NCI-H526 (cell line): ENCODE results near the gene MTHFD1.

Experiments
- DNase-seq, 2 experiments: peaks; one replicate each; lab custom pipeline; 2025; lab: John Stamatoyannopoulos, UW

MTHFD1 gene

GRCh38 chr14:64447876-64448670, 59.9 kb downstream of the MTHFD1 start:
- DNase-seq: no peak

GRCh38 chr14:64450255-64450654, 62.1 kb downstream of the MTHFD1 start:
- no peak for DNase-seq

- no peak for DNase-seq
Observed at GRCh38 chr14:64454671-64455070, 66.5 kb downstream of the MTHFD1 start.

- no peak for DNase-seq
Observed at GRCh38 chr14:64459405-64460136, 71.4 kb downstream of the MTHFD1 start.

- no peak for DNase-seq
Observed at GRCh38 chr14:64461221-64461620, 73.1 kb downstream of the MTHFD1 start.

- no peak for DNase-seq
Observed at GRCh38 chr14:64463195-64463594, 75.0 kb downstream of the MTHFD1 start.

GRCh38 chr14:64463873-64464272, 75.7 kb downstream of the MTHFD1 start:
- DNase-seq: no peak

- peak; percentile 41 to 55 for DNase-seq
Observed at GRCh38 chr14:64464651-64465050, 76.5 kb downstream of the MTHFD1 start.

GRCh38 chr14:64465191-64465822, 77.2 kb downstream of the MTHFD1 start, which contains the start of gene AKAP5:
AKAP5 (plus strand) TSS chr14:64465499; CDS start chr14:64468395, 2,896 bp downstream.
- peak; percentile 44 to 93 for DNase-seq

GRCh38 chr14:64465831-64466554, 77.8 kb downstream of the MTHFD1 start:
- peak; percentile 40 to 71 for DNase-seq

GRCh38 chr14:64467101-64467500, 78.9 kb downstream of the MTHFD1 start:
- DNase-seq: no peak

- no peak for DNase-seq
Observed at GRCh38 chr14:64467566-64467965, 79.4 kb downstream of the MTHFD1 start.

GRCh38 chr14:64468451-64468850, 80.3 kb downstream of the MTHFD1 start:
- DNase-seq: no peak

GRCh38 chr14:64474041-64474440, 85.9 kb downstream of the MTHFD1 start:
- no peak for DNase-seq

GRCh38 chr14:64474698-64475097, 86.5 kb downstream of the MTHFD1 start:
- DNase-seq: no peak

- no peak for DNase-seq
Observed at GRCh38 chr14:64475585-64476273, 87.6 kb downstream of the MTHFD1 start.

- DNase-seq: no peak
Observed at GRCh38 chr14:64476438-64476837, 88.3 kb downstream of the MTHFD1 start.

GRCh38 chr14:64478634-64479250, 90.6 kb downstream of the MTHFD1 start:
- peak in 1 of 2 experiments; percentile 21 for DNase-seq

- DNase-seq: no peak
Observed at GRCh38 chr14:64488590-64489099, 100.5 kb downstream of the MTHFD1 start.

GRCh38 chr14:64491637-64492036, 103.5 kb downstream of the MTHFD1 start:
- no peak for DNase-seq

- no peak for DNase-seq
Observed at GRCh38 chr14:64493455-64493854, 105.3 kb downstream of the MTHFD1 start.
